D721Med (cell line): ENCODE data around the gene TUG1.

ENCODE experiments used
- DNase-seq: peaks from one replicate; pipeline ENCODE4 v3.0.0; 2011; ENCODE audit warnings: low spot score; ENCODE audit not compliant: insufficient read length
- FAIRE-seq: peaks from 2 replicates; lab custom pipeline; 2011; peaks lifted over from hg19 to GRCh38; lab: Jason Lieb, UNC
- TF ChIP-seq, protein P1 (sequence below): IDR thresholded peaks from 2 replicates; pipeline ENCODE4 v1.5.1; 2012; ENCODE audit warnings: mild to moderate bottlenecking, control low read depth; ENCODE audit not compliant: insufficient read depth; ENCODE audit errors: missing control alignments

Gene TUG1

DNA sequence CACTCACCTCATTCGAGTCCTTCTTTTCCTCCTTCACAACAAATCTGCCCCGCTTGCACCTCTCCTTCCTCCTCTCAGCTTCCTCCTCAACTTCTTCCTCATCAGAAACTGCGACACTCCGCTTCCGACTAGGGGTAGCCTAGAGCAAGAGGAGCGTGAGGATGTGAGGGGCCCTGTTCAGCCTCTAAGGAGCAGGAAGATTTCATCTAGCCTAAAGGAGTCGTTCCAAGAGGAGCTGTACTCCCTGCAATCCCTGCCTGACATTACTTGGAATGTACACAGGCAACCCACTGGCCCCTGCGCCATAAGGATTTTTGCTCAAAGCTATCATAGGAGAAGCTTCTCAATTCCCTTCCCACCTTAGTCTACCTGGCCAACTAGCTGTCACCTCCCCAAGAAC lies 35.0 kb upstream of the TUG1 start:
- FAIRE-seq (no peak), DNase-seq (no peak)
- TF ChIP-seq, protein P1, sequence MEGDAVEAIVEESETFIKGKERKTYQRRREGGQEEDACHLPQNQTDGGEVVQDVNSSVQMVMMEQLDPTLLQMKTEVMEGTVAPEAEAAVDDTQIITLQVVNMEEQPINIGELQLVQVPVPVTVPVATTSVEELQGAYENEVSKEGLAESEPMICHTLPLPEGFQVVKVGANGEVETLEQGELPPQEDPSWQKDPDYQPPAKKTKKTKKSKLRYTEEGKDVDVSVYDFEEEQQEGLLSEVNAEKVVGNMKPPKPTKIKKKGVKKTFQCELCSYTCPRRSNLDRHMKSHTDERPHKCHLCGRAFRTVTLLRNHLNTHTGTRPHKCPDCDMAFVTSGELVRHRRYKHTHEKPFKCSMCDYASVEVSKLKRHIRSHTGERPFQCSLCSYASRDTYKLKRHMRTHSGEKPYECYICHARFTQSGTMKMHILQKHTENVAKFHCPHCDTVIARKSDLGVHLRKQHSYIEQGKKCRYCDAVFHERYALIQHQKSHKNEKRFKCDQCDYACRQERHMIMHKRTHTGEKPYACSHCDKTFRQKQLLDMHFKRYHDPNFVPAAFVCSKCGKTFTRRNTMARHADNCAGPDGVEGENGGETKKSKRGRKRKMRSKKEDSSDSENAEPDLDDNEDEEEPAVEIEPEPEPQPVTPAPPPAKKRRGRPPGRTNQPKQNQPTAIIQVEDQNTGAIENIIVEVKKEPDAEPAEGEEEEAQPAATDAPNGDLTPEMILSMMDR, result no peak

DNA sequence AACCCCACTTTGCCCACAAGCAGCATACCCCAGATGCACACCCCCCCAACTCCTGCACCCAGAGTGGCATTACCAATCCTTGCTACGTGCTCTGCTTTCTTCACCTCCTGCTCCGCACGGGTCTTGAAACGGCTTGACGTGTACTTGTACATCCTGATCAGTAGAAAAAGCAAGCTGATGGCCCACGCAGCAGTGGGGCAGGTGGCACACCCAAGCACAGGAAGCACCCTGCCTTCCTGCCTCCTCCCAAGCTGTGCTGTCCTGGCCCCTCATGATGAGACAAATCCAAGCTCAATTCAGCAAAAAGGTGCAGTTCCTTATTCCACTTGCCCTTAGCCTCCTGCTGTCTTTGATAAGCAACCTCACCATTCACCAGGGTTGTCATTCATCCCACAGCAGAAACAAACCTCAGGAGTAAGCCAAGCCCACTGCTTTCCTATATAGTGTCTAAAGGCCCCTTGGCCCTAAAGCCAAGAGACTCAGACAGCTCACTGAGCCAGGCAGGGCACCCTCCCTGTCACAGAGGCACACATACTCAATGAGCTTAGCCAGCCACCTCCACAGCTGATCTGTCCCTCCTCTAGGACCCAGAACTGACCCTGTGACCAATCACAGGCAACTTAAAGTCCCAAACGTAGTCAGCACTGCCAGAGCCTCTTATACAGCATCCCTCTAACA lies 28.2 kb upstream of the TUG1 start:
- no peak for FAIRE-seq
- no peak for DNase-seq
- TF ChIP-seq, protein P1, result no peak

DNA sequence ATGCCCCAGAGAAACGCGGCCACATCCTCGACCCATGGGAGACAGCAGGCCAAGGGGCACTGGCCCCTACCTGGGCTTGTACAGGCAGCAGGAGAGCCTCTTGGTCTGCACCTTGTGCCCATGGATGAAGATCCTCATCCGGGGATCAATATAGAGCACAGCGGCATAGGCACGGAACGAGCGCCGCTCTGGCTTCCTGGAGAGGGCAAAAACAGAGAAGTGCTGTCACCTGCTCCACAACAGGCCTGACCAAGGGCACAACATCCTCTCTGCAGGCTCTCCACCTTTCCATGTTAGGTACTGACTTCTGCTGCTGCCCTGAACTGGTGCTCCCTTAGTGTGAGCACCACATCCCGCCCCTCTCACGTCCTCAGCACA lies 27.7 kb upstream of the TUG1 start:
- DNase-seq (no peak), FAIRE-seq (no peak)
- TF ChIP-seq, protein P1, result no peak

DNA sequence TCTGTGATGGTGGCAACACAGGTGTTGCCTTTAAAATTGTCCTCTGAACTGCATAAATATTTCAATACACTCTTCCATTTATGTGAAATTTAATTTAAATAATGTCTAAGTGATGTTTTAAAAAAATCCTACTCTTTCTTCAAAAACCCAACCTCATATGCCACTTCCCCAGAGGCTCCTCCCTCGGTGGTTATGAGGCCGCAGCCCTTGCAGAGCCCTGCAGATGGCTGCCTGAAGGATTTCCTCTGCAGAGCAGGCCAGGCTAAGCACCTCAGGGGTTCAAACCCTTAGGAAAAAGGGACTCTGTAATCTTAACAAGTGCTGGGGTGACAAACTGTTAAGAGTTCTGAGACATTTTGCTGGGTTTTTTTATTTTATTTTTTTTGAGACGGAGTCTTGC lies 25.7 kb upstream of the TUG1 start:
- DNase-seq, result no peak
- TF ChIP-seq, protein P1, result no peak
- FAIRE-seq, result no peak

DNA sequence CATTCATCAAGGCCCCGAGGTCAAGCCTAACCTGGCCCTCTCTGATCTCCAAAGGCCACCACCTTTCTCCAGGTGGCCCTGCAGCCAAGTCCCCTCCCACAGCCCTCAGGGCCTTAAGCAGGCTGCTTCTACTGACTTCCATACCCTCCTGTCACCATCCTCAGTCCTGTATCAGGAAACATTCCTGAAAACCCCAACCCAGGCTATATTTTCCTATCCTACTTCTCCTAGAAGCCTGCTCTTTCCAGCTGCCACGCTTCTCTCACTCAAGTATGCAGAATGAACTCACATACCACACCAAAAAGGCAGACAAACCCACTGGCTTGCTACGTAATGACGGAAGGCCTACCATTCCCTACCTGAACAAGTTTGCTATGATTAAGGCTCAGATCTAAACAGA lies 24.1 kb upstream of the TUG1 start:
- FAIRE-seq, result no peak

DNA sequence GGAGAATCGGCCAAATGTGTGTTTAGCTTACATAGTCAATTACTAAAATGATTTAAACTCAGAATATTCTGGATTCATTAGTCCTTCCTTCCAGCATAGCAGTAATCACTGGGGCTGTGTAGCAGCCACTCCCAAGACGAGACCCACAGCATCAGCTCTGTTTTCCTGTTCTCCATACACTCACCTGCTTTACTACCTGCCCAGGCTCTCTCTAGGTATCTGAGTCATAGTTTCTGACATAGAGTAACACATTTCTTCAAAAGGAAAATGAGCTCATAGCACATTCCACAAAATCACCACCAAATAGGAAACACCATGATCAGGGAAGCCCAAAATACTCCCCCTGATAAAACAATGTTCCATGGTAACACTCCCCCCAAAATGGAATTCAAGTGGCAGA lies 23.4 kb upstream of the TUG1 start:
- TF ChIP-seq, protein P1, result no peak
- DNase-seq (no peak), FAIRE-seq (no peak)

More for the DNA sequence above, 24.1 kb upstream of the TUG1 start:
- TF ChIP-seq, protein P1, result no peak
- DNase-seq, result no peak

DNA sequence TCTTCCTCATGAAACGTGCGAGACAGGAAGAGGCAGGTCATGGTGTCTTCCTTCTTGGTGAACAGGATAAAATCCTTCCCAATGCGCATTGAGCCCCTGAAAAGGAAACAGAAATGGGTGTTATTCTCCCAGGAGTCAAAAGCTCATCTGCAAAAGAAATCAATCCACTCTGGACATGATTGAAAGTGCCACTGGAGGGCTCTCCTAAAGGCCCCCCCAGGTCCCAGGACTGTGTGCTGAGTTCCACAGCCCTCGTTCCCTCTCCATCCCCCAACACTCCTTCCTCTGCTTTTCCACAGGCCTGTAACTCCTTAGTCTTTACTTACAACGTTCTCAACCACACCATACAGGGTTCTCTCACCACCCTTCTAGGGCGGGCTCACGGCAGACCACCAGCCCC lies 22.7 kb upstream of the TUG1 start:
- TF ChIP-seq, protein P1, result no peak
- no peak for FAIRE-seq
- DNase-seq, result no peak
